ENCODE data around the gene GSN. TPM values are rescaled to one million over a fixed set of nuclear protein-coding genes. Genes with fewer than 3 reads are reported as not detected.

GSN gene
- total and polyA plus RNA-seq, 2 of the 13 experiments (the other 11 are each of a cell fraction or from before 2014, with no cell fraction given) = 294 to 307 TPM

GRCh38 chr9:121299467-121300282, 31.7 kb downstream of the GSN start (continued):
- TF ChIP-seq KIAA2018 (CRISPR knock-in tag; IDR thresholded peaks at IDR 0.05; ENCODE audit: borderline replicate concordance) (no peak), MAZ (IDR thresholded peaks at IDR 0.05; ENCODE audit: borderline replicate concordance, low read depth, low read length) (no peak), MAZ (CRISPR knock-in tag; IDR thresholded peaks at IDR 0.05; ENCODE audit: low read depth) (peak; percentile 73), ATF5 (CRISPR knock-in tag; IDR thresholded peaks at IDR 0.05; ENCODE audit: low read depth) (no peak), ZNF335 (CRISPR knock-in tag; IDR thresholded peaks at IDR 0.05) (no peak), HNF4A (CRISPR knock-in tag; IDR thresholded peaks at IDR 0.05) (no peak), KAT2B (IDR thresholded peaks at IDR 0.05; ENCODE audit: borderline replicate concordance, low read depth, low read length) (no peak), ZBTB14 (CRISPR knock-in tag; IDR thresholded peaks at IDR 0.05) (peak; percentile 50; the same call in 1 of the 2 replicates), TOPORS (CRISPR knock-in tag; IDR thresholded peaks at IDR 0.05) (no peak), ZNF550 (CRISPR knock-in tag; IDR thresholded peaks at IDR 0.05; ENCODE audit: borderline replicate concordance) (no peak), EED (CRISPR knock-in tag; IDR thresholded peaks at IDR 0.05) (0 out of 2 replicates have a peak, but pooled peaks have one; percentile 38), ZNF749 (CRISPR knock-in tag; IDR thresholded peaks at IDR 0.05; ENCODE audit: borderline replicate concordance) (0 out of 2 replicates have a peak, but pooled peaks have one; percentile 31), STAT5B (CRISPR knock-in tag; IDR thresholded peaks at IDR 0.05) (no peak)
- TF ChIP-seq, protein P1, sequence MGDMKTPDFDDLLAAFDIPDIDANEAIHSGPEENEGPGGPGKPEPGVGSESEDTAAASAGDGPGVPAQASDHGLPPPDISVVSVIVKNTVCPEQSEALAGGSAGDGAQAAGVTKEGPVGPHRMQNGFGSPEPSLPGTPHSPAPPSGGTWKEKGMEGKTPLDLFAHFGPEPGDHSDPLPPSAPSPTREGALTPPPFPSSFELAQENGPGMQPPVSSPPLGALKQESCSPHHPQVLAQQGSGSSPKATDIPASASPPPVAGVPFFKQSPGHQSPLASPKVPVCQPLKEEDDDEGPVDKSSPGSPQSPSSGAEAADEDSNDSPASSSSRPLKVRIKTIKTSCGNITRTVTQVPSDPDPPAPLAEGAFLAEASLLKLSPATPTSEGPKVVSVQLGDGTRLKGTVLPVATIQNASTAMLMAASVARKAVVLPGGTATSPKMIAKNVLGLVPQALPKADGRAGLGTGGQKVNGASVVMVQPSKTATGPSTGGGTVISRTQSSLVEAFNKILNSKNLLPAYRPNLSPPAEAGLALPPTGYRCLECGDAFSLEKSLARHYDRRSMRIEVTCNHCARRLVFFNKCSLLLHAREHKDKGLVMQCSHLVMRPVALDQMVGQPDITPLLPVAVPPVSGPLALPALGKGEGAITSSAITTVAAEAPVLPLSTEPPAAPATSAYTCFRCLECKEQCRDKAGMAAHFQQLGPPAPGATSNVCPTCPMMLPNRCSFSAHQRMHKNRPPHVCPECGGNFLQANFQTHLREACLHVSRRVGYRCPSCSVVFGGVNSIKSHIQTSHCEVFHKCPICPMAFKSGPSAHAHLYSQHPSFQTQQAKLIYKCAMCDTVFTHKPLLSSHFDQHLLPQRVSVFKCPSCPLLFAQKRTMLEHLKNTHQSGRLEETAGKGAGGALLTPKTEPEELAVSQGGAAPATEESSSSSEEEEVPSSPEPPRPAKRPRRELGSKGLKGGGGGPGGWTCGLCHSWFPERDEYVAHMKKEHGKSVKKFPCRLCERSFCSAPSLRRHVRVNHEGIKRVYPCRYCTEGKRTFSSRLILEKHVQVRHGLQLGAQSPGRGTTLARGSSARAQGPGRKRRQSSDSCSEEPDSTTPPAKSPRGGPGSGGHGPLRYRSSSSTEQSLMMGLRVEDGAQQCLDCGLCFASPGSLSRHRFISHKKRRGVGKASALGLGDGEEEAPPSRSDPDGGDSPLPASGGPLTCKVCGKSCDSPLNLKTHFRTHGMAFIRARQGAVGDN (CRISPR knock-in tag; IDR thresholded peaks at IDR 0.05) = peak; percentile 91

Measured in HepG2 (cell line).